CD4-positive, alpha-beta T cell treated with Interleukin-15 for 4 hours (primary cell): Measurements from ENCODE around the gene C5AR1.
"Not testable (repeated sequence)": the region's sequence is repeated elsewhere in the genome, so short reads cannot be mapped to it uniquely, and the experiment has no call there.

Experiments
- DNase-seq: peaks from one replicate; pipeline ENCODE4 v3.0.0-alpha.2; 2020; ENCODE audit warnings: low spot score

The C5AR1 gene

GRCh38 chr19:47331931-47332547, 22.4 kb downstream of the C5AR1 start, which contains the start of gene C5AR2:
TSS of gene C5AR2 (plus strand) at chr19:47332175. CDS start at chr19:47340800, 8,625 bp downstream.
- no peak for DNase-seq

- DNase-seq, result not testable (repeated sequence)
These were observed 27.4 kb downstream of the C5AR1 start for GRCh38 chr19:47336765-47337718.

DNA sequence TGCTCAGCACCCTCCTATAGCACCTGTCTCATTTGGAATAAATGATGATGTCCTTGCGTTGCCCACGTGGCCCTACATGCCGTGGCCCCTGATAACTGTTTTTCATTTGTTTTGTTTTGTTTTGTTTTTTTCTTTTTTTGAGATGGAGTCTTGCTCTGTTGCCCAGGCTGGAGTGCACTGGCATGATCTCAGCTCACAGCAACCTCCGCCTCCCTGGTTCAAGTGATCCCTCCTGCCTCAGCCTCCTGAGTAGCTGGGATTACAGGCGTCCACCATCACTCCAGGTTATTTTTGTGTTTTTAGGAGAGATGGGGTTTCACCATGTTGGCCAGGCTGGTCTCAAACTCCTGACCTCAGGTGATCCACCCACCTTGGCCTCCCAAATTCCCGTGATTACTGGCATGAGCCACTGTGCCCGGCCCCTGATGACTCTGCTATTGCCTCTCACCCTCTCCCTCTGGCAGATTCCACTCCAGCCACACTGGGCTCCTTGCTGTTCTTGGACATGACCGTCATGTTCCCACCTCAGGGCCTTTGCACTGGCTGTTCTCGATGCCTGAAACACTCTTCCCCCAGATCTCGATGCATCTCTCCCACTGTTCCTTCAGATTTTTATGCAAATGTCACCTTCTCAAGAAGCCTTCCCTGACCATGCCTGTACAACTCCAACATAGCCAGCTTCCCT, 29.7 kb downstream of the C5AR1 start:
- DNase-seq, result no peak

DNA sequence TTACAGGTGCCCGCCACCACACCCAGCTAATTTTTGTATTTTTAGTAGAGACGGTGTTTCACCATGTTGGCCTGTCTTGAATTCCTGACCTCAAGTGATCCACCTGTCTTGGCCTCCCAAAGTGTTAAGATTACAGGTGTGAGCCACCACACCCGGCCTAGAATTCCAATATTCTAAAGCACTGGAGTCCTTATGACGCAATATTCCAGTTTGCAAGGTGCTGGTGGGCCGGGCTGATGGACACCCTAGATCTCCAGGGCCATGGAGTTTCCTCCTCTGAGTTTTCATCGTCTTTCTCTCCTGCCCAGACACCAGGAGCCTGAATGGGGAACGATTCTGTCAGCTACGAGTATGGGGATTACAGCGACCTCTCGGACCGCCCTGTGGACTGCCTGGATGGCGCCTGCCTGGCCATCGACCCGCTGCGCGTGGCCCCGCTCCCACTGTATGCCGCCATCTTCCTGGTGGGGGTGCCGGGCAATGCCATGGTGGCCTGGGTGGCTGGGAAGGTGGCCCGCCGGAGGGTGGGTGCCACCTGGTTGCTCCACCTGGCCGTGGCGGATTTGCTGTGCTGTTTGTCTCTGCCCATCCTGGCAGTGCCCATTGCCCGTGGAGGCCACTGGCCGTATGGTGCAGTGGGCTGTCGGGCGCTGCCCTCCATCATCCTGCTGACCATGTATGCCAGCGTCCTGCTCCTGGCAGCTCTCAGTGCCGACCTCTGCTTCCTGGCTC, 31.0 kb downstream of the C5AR1 start:
- DNase-seq, result no peak

GRCh38 chr19:47341734-47342133, 32.1 kb downstream of the C5AR1 start:
- DNase-seq, result no peak

- DNase-seq, result no peak
These were observed 33.6 kb downstream of the C5AR1 start for GRCh38 chr19:47343194-47343802.

GRCh38 chr19:47344425-47344824, 34.8 kb downstream of the C5AR1 start:
- DNase-seq, result no peak

GRCh38 chr19:47346024-47346423, 36.4 kb downstream of the C5AR1 start:
- DNase-seq, result not testable (repeated sequence)

- DNase-seq, result peak; percentile 100
These were observed 39.4 kb downstream of the C5AR1 start, which contains the start of gene DHX34 for GRCh38 chr19:47348819-47349795. TSS of gene DHX34 (plus strand) at chr19:47349315. CDS start at chr19:47353031, 3,716 bp downstream.

DNA sequence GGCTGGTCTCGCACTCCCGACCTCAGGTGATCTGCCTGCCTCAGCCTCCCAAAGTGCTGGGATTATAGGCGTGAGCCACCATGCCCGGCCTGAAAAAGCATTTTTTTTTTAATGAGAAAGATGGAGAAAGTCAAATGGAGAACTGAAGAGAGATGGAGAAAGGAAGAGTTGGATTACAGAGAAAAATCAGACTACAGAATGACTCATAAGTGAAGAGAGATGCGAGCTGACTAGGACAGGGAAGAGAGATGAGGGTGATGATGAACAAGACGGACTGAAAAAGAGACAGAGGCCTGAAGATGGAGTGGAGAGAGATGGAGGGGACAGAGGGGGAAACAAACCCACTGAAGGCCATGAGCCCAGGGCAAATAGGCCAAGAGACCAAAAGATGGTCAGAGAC, 41.0 kb downstream of the C5AR1 start:
- no peak for DNase-seq

- no peak for DNase-seq
These were observed 41.9 kb downstream of the C5AR1 start for GRCh38 chr19:47351548-47351947.

DNA sequence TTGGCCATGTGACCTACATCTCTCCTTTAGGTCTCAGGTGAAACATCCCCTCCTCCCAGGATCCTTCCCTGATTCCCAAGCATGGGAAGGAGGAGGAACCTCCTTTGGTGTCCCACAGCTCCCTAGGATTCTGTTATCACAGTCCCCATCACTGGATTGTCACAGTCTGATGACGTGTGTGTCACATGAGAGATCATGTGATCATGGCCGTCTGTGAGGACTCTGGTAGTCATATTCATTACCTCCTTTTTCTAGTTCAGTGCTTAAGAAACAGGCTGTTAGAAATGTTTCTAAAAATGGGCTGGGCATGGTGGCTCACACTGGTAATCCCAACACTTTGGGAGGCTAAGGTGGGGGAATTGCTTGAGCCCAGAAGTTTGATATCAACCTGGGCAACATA, 42.4 kb downstream of the C5AR1 start:
- DNase-seq, result no peak

DNA sequence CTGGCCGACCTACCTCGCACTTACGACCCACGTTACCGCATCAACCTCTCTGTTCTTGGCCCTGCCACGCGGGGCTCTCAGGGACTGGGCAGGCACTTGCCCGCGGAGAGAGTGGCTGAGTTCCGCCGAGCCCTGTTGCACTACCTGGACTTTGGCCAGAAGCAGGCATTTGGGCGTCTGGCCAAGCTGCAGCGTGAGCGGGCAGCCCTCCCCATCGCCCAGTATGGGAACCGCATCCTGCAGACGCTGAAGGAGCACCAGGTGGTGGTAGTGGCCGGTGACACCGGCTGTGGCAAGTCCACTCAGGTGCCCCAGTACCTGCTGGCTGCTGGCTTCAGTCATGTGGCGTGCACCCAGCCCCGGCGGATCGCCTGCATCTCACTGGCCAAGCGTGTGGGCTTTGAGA, 43.6 kb downstream of the C5AR1 start:
- no peak for DNase-seq

GRCh38 chr19:47356900-47357299, 47.2 kb downstream of the C5AR1 start:
- no peak for DNase-seq

- no peak for DNase-seq
These were observed 48.4 kb downstream of the C5AR1 start for GRCh38 chr19:47357788-47358680.

DNA sequence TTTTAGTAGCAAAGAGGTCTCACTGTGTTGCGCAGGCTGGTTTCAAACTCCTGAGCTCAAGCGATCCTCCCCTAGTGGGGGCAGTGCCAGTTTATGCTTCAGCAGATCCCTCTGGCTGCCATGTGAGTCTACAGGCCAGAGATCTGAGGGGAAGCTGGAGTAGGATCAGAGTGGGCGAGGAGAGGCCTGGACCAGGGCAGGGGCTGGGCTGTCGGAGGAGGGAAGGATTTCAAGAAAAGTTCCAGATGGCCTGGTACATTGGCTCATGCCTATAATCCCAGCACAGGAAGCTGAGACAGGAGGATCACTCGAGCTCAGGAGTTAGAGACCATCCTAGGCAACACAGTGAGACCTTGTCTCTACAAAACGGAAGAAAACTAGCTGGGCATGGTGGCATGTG, 49.3 kb downstream of the C5AR1 start:
- DNase-seq, result no peak

DNA sequence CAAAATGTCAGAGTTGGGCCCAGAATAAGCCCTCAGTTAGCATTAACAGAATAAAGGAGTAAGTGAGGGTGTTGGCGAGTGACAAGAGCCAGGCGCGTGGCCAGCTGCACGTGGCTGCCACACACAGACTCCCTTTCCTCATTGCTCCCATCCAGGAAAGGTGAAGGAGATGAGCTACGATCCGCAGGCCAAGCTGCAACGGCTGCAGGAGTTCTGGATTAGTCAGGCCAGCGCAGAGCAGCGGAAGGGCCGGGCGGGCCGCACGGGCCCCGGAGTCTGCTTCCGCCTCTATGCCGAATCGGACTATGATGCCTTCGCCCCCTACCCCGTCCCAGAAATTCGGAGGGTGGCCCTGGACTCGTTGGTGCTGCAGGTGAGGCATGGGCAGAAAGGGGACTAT, 52.7 kb downstream of the C5AR1 start:
- no peak for DNase-seq

GRCh38 chr19:47363758-47364531, 54.3 kb downstream of the C5AR1 start:
- no peak for DNase-seq
